Subcutaneous abdominal adipose tissue (tissue), 5 donors: ENCODE results near the gene MRFAP1L1.
"Not testable (repeated sequence)": the region's sequence is repeated elsewhere in the genome, so short reads cannot be mapped to it uniquely, and the experiment has no call there.

Source experiments
- H3K27ac ChIP-seq: one replicate; pipeline ENCODE4 v1.7.0; 2013; ENCODE audit warnings: low read depth, mild to moderate bottlenecking, inconsistent platforms, low read length, moderate library complexity
- H3K27me3 ChIP-seq, 5 donors: one replicate each; pipeline ENCODE4 v1.7.0; 2013; ENCODE audit warnings: low read length in 5 of 5, inconsistent platforms in 1 of 5; ENCODE audit not compliant: control insufficient read depth in 5 of 5, insufficient read depth in 4 of 5
- H3K36me3 ChIP-seq, 5 donors: one replicate each; pipeline ENCODE4 v1.7.0; 2013; ENCODE audit warnings: low read length in 5 of 5; ENCODE audit not compliant: control insufficient read depth in 5 of 5, insufficient read depth in 5 of 5
- H3K4me1 ChIP-seq, 5 donors: one replicate each; pipeline ENCODE4 v1.7.0; 2013; ENCODE audit warnings: low read length in 5 of 5, mild to moderate bottlenecking in 3 of 5, moderate library complexity in 1 of 5; ENCODE audit not compliant: control insufficient read depth in 5 of 5, insufficient read depth in 5 of 5
- H3K4me3 ChIP-seq, 5 donors: one replicate each; pipeline ENCODE4 v1.7.0; 2013; ENCODE audit warnings: low read length in 5 of 5, low read depth in 1 of 5
- H3K9ac ChIP-seq, 5 donors: one replicate each; pipeline ENCODE4 v1.7.0; 2013; ENCODE audit warnings: low read length in 5 of 5, mild to moderate bottlenecking in 4 of 5, moderate library complexity in 3 of 5
- H3K9me3 ChIP-seq, 5 donors: one replicate each; pipeline ENCODE4 v1.7.0; 2013; ENCODE audit warnings: low read length in 5 of 5; ENCODE audit not compliant: control insufficient read depth in 5 of 5
- donor health status: healthy.
- donor health status: healthy.
- donor health status: healthy.
- donor health status: healthy.
- donor health status: healthy.

MRFAP1L1 gene

DNA sequence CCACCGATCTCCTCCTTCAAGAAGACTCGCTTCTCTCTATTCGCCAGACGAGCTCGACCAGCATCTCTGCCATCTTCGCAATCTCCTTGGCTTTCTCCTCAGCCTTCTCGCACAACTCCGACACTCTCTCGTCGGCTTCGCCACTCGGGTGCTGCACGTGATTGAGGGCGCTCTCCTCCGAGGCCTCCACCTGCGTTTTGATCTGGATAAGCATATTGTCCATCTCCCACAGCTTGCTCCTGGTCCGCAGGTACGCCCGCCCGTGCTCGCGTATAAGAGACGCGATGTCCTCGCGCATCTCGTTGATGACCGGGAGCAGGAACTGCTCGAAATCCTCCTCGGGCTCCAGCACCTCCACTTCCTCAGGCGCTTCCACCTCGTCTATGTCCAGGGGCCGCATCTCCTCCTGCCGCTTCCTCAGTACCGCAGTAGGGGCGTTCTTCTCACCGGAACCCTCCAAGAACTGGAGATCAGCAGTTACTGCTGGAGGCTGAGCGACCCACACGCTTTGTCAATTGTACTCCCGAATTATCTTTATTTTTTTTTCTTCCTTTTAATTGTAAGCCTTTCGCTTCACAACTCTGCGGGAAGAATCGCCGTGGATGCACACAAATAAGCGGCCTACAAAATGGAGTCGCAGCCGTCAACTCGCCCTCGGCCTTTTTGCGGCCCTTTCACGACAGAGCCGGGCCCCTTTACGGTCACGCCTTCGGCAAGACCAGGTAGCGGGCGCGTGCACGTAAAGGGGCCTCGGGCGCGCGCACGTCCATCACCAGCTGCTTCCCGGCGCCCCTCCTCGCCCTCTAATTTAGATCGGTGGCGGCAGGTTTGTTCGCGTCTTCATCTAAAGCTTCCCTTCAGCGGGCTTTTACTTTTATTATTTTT, at the start of gene MRFAP1L1:
Gene MRFAP1L1, minus strand, starts transcription at position 636 of the 885 bp plus-strand sequence. Its CDS starts 236 bp downstream, at position 400.
- Histone ChIP-seq H3K9me3 (no peaks in the 10 kb centered on the region), H3K27me3 (no peaks in the 10 kb centered on the region), H3K27ac (peak within 1 kb of the TSS; percentile 71), H3K4me1 (peaks cover 4 to 39% (median 33%) of the 10 kb centered on the region in 5 donors), H3K4me3 (peak within 1 kb of the TSS; percentile 82 to 96 (median 92)), H3K9ac (peak within 1 kb of the TSS; percentile 43 to 88 (median 82)), H3K36me3 (peaks cover 0 to 9% (median 6%) of the 10 kb centered on the region in 5 donors)

DNA sequence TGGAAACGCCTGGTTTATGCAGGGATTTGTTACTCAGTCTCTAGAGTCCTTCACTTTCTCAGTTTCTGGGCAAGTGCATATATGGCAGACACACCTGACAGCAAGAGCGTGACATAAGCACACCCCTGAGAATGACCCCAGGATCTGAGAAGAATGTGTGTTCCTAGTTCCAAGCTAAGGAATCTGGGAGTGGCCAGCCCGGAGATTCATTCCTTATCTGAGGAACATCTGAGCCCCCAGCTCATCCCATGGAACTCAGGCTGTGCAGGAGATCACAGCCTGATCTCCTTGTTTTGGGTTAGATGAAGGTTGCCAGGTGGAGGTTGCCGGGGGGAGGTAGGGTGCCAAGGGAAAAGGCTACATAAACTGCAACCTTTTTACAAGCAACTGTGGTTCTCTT, 49.1 kb upstream of the MRFAP1L1 start:
- H3K4me1 ChIP-seq, result peaks cover 0 to 7% (median 0%) of the 10 kb centered on the region in 5 donors
- H3K9ac ChIP-seq, result no peak overlapping the region
- no peak overlapping the region for H3K4me3 ChIP-seq
- no peak overlapping the region for H3K27ac ChIP-seq
- H3K36me3 ChIP-seq, result no peaks in the 10 kb centered on the region
- H3K27me3 ChIP-seq, result no peaks in the 10 kb centered on the region
- no peaks in the 10 kb centered on the region for H3K9me3 ChIP-seq

DNA sequence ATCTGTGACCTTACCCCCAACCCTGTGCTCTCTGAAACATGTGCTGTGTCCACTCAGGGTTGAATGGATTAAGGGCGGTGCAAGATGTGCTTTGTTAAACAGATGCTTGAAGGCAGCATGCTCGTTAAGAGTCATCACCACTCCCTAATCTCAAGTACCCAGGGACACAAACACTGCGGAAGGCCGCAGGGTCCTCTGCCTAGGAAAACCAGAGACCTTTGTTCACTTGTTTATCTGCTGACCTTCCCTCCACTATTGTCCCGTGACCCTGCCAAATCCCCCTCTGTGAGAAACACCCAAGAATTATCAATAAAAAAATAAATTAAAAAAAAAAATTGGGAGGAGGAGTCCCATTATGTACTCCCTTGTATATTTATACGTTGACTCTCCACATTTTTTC, 46.7 kb upstream of the MRFAP1L1 start:
- H3K4me1 ChIP-seq, result peaks cover 0 to 15% (median 3%) of the 10 kb centered on the region in 5 donors
- H3K4me3 ChIP-seq, H3K27me3 ChIP-seq, H3K27ac ChIP-seq, H3K9me3 ChIP-seq, H3K36me3 ChIP-seq, H3K9ac ChIP-seq: not testable (repeated sequence)

DNA sequence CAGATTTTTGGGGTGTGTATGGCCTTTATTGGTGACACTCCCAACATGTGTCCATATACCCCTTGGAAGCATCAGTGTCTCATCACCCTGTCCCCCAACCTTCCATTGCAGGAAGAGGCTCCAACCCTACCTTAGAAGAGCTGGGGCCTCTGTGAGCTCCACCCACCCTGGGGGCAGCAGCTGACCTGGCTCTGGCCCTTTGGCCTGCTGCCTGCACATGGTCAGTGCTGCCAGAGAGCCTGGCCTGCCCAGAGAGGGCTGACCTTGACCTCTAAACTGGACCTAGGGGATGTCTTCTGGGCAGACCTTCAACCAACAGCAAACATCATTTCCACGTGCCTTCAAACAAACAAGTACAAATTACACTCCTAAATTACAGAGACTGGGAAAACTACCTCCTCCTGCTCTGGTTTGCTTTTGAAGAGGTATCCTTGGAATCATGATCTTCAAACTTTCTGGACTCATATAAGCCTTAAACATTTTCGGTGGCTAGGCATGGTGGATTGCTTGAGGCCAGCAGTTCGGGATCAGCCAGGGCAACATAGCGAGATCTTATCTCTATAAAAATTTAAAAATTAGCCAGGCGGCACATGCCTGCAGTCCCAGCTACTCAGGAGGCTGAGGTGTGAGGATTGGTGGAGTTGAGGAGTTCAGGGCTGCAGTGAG, 45.6 kb upstream of the MRFAP1L1 start:
- Histone ChIP-seq H3K27me3 (no peaks in the 10 kb centered on the region), H3K4me1 (peaks cover 0 to 15% (median 3%) of the 10 kb centered on the region in 5 donors), H3K27ac (no peak overlapping the region), H3K9me3 (no peaks in the 10 kb centered on the region), H3K36me3 (no peaks in the 10 kb centered on the region), H3K9ac (no peak overlapping the region), H3K4me3 (no peak overlapping the region)

DNA sequence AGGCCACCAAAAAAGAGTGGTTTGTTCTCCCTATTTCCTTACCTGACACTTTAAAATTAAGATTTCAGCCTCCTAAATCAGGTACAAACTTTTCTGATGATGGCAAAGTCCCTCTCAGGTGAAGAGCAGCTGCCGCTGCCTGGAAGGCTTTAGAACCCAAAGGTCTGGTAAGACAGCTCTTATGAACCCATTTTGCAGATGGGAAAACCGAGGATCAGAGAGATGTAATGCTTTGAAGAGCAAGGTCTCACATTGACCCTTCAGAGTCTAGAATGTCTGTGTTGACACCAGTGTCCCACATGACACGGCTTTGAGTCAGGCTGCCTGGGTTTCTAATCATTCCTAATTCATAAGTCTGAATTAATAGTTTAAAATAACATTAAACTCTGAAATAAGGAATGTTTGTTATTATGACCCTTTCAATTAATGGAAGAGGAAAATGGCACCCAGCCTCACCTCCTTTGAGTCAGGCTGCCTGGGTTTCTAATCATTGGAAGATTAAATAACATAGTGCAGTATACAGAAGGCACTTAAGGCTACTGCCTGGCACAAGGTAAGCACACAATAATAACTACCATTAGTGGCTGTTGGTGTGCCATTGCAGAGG, 44.9 kb upstream of the MRFAP1L1 start:
- no peaks in the 10 kb centered on the region for H3K36me3 ChIP-seq
- no peaks in the 10 kb centered on the region for H3K9me3 ChIP-seq
- peaks cover 2 to 21% (median 8%) of the 10 kb centered on the region in 5 donors for H3K4me1 ChIP-seq

DNA sequence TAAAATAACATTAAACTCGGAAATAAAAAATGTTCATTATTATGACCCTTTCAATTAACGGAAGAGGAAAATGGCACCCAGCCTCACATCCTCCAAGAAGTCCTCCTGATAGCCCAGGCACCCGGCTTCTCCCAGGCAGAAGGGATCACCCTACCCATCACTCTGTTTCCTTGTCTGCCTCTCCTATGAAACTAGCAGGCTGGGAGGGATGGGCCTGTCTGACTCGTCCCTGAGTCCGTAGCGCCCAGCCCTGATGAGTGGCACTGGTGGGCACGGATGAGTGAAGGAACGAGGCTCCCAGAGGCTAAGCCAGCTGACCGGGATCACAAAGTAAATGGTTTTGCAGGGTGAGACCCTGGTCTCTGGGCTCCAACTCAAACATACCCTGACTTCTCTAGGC, 44.2 kb upstream of the MRFAP1L1 start:
- peaks cover 4 to 28% (median 15%) of the 10 kb centered on the region in 5 donors for H3K4me1 ChIP-seq
- no peaks in the 10 kb centered on the region for H3K36me3 ChIP-seq
- H3K27ac ChIP-seq, result no peak overlapping the region
- peaks cover 0 to 3% (median 0%) of the 10 kb centered on the region in 5 donors for H3K27me3 ChIP-seq
- no peak overlapping the region for H3K9ac ChIP-seq
- no peaks in the 10 kb centered on the region for H3K9me3 ChIP-seq
- no peak overlapping the region for H3K4me3 ChIP-seq

More for the DNA sequence above, 44.9 kb upstream of the MRFAP1L1 start:
- Histone ChIP-seq H3K4me3 (no peak overlapping the region), H3K27me3 (no peaks in the 10 kb centered on the region), H3K27ac (no peak overlapping the region), H3K9ac (no peak overlapping the region)

DNA sequence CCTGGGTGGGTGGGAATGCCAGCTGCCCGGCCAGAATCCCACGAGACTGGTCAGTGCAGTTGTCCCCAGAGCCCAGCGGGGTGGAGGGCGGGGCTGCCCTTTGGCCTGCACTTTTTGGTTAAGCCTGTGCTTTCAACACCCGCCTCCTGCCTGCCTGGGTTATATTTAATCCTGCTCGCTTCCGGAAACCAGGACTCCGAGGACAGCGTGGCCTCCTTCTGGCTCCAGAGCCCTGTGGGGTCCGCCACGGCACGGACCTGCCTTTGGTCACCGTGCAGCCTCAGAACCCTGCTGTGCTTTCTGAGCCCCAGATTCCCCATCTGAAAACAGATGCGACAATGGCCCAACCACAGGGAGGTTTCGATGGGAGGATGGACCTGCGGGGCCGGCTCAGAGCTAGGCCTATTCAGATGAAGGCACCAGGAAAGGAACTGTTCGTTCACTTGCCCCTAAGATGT, 43.5 kb upstream of the MRFAP1L1 start:
- Histone ChIP-seq H3K27me3 (peaks cover 0 to 3% (median 0%) of the 10 kb centered on the region in 5 donors), H3K4me3 (no peak overlapping the region), H3K27ac (no peak overlapping the region), H3K4me1 (peaks cover 4 to 35% (median 18%) of the 10 kb centered on the region in 5 donors), H3K36me3 (no peaks in the 10 kb centered on the region), H3K9ac (no peak overlapping the region), H3K9me3 (no peaks in the 10 kb centered on the region)

DNA sequence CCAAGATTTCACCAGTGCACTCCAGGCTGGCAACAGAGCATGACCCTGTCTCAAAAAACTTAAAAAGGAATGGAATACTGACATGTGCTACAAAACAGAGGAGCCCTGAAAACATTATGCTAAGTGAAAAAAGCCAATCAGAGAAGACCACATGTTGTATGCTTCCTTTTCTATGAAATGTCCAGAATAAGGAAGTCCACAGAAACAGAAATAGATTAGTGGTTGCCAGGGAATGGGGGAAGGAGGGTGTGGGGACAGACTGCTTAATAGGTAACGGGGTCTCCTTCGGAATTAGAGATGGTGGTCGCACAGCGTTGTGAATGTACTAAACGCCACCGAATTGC, 42.8 kb upstream of the MRFAP1L1 start:
- Histone ChIP-seq H3K27me3 (peaks cover 0 to 3% (median 0%) of the 10 kb centered on the region in 5 donors), H3K9me3 (no peaks in the 10 kb centered on the region), H3K27ac (no peak overlapping the region), H3K9ac (no peak overlapping the region), H3K4me1 (peaks cover 4 to 42% (median 25%) of the 10 kb centered on the region in 5 donors), H3K4me3 (no peak overlapping the region), H3K36me3 (no peaks in the 10 kb centered on the region)

DNA sequence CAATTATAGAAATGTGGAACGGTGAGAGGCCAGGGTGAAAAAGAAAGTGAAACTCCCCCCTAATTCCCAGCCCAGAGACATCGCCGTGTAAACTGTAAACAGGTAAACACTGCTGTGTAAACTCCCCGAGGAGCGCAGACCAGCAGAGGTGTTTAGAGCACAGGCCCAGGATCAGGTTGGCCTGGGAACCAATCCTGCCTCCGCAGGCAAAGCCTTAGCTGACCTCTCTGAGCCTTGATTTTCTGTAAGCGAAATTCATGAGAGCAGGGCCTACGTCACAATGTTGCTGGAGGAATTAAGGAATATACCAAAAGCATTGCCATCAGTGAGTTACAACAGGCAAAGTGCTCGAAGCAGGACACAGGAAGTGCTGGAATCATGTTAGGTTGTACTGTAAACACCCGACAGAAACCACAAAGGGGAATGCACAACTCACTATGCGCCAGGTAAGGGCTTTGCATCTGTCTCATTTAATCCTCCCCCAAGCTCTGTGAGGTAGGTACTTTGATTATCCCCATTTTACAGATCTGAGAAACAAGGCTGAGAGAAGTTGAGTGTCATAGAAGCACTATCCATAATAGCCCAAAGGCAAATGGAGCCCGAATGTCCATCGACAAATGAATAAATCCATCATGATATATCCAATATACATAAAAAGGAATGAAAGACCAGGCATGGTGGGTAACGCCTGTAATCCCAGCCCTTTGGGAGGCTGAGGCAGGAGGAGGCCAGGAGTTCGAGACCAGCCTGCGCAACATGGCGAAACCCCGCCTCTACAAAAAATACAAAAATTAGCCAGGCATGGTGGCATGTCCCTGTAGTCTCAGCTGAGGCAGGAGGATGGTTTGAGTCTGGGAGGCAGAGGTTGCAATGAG, 42.2 kb upstream of the MRFAP1L1 start:
- Histone ChIP-seq H3K27ac (no peak overlapping the region), H3K36me3 (no peaks in the 10 kb centered on the region), H3K9ac (no peak overlapping the region), H3K4me3 (no peak overlapping the region), H3K9me3 (no peaks in the 10 kb centered on the region), H3K4me1 (peaks cover 4 to 48% (median 30%) of the 10 kb centered on the region in 5 donors), H3K27me3 (peaks cover 0 to 3% (median 0%) of the 10 kb centered on the region in 5 donors)
